ENCODE measurements around the gene PROSER3.
"Not testable (repeated sequence)": the region's sequence is repeated elsewhere in the genome, so short reads cannot be mapped to it uniquely, and the experiment has no call there.

The PROSER3 gene

GRCh38 chr19:35789978-35790944, 32.3 kb downstream of the PROSER3 start:
- in situ Hi-C loops (cut with MboI; ENCODE audit: low sequenced_read_pairs): no loop called here

GRCh38 chr19:35790981-35791813, 33.2 kb downstream of the PROSER3 start:
- in situ Hi-C loops (cut with MboI; ENCODE audit: low sequenced_read_pairs): no loop called here

- in situ Hi-C loops (cut with MboI; ENCODE audit: low sequenced_read_pairs): no loop called here
Observed at GRCh38 chr19:35791814-35792279, 33.9 kb downstream of the PROSER3 start.

- in situ Hi-C loops (cut with MboI; ENCODE audit: low sequenced_read_pairs): no loop called here
Observed at GRCh38 chr19:35792312-35792711, 34.3 kb downstream of the PROSER3 start.

GRCh38 chr19:35792888-35793287, 34.9 kb downstream of the PROSER3 start:
- in situ Hi-C loops (cut with MboI; ENCODE audit: low sequenced_read_pairs): no loop called here

GRCh38 chr19:35793381-35794165, 35.6 kb downstream of the PROSER3 start:
- in situ Hi-C loops (cut with MboI; ENCODE audit: low sequenced_read_pairs): no loop called here

- in situ Hi-C loops (cut with MboI; ENCODE audit: low sequenced_read_pairs): not testable (repeated sequence)
Observed at GRCh38 chr19:35795564-35795963, 37.6 kb downstream of the PROSER3 start.

- in situ Hi-C loops (cut with MboI; ENCODE audit: low sequenced_read_pairs): no loop called here
Observed at GRCh38 chr19:35796645-35797542, 38.9 kb downstream of the PROSER3 start.

GRCh38 chr19:35797663-35798062, 39.7 kb downstream of the PROSER3 start:
- in situ Hi-C loops (cut with MboI; ENCODE audit: low sequenced_read_pairs): no loop called here

GRCh38 chr19:35801828-35802227, 43.9 kb downstream of the PROSER3 start:
- in situ Hi-C loops (cut with MboI; ENCODE audit: low sequenced_read_pairs): no loop called here

- in situ Hi-C loops (cut with MboI; ENCODE audit: low sequenced_read_pairs): no loop called here
Observed at GRCh38 chr19:35805526-35806102, 47.6 kb downstream of the PROSER3 start.

GRCh38 chr19:35806597-35806996, 48.6 kb downstream of the PROSER3 start:
- in situ Hi-C loops (cut with MboI; ENCODE audit: low sequenced_read_pairs): no loop called here

- in situ Hi-C loops (cut with MboI; ENCODE audit: low sequenced_read_pairs): no loop called here
Observed at GRCh38 chr19:35807633-35808032, 49.7 kb downstream of the PROSER3 start.

GRCh38 chr19:35811317-35812219, 53.6 kb downstream of the PROSER3 start:
- in situ Hi-C loops (cut with MboI; ENCODE audit: low sequenced_read_pairs): no loop called here

- in situ Hi-C loops (cut with MboI; ENCODE audit: low sequenced_read_pairs): no loop called here
Observed at GRCh38 chr19:35812220-35813042, 54.5 kb downstream of the PROSER3 start, which contains the start of gene PRODH2. PRODH2 (minus strand) TSS chr19:35812845; CDS start chr19:35812805, 40 bp downstream.

GRCh38 chr19:35813043-35813890, 55.3 kb downstream of the PROSER3 start:
- in situ Hi-C loops (cut with MboI; ENCODE audit: low sequenced_read_pairs): no loop called here
